ENCODE results near the gene ERC2.

DNA sequence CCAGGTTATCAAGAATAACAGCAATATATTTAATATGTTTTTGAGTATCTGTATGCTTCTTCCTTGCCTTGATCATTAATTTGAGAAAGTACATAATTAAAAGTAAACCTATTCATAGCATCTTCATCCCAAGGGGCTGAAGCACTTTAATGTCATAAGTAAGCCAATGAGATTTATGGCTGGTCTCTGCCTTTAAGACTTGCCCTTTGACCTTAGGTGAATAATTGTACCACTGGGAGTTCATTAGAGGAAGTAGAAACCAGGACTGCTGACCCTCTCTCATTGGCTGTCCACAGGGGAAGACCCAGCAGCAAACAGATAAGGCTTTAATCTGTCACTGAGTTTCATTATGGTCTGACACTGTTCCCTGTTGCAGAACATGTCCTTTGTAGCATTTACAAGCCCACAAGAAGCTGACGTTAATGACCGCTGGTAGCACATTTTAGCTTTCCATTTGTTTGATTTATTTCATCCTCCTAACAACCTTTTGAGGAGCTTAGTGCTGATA is 16.3 kb upstream of the ERC2 start:
- TF ChIP-seq POLR2A (IDR thresholded peaks at IDR 0.05; ENCODE audit: low read length) = no peak
- TF ChIP-seq JUN (IDR thresholded peaks at IDR 0.05) = no peak
- no peak for TF ChIP-seq CTCF (IDR thresholded peaks at IDR 0.05)
